H9 (cell line): ENCODE results near the gene SLC34A2. TPM values are rescaled to one million over a fixed set of nuclear protein-coding genes. Genes with fewer than 3 reads are reported as not detected.

Experiments used
- DNase-seq: peaks from one replicate; pipeline ENCODE4 v3.0.0-alpha.2; 2017
- H2AFZ ChIP-seq: one replicate; pipeline ENCODE4 v1.6.1; 2013; ENCODE audit warnings: mild to moderate bottlenecking, low read length, control low read depth, moderate library complexity
- H2AK5ac ChIP-seq: 2 replicates; pipeline ENCODE4 v1.6.1; 2013; ENCODE audit warnings: low read length, control low read depth, mixed read lengths; ENCODE audit not compliant: insufficient read length
- H2BK120ac ChIP-seq: one replicate; pipeline ENCODE4 v1.6.1; 2013; ENCODE audit warnings: low read depth, mild to moderate bottlenecking, low read length, control low read depth, inconsistent platforms; ENCODE audit not compliant: poor library complexity, severe bottlenecking
- H2BK12ac ChIP-seq: 2 replicates; pipeline ENCODE4 v1.6.1; 2013; ENCODE audit warnings: low read length, control low read depth, mixed read lengths, low read depth; ENCODE audit not compliant: insufficient read length
- H2BK15ac ChIP-seq: 2 replicates; pipeline ENCODE4 v1.6.1; 2013; ENCODE audit warnings: low read depth, low read length, control low read depth
- H2BK20ac ChIP-seq: one replicate; pipeline ENCODE4 v1.6.1; 2013; ENCODE audit warnings: low read depth, mild to moderate bottlenecking, low read length, control low read depth, inconsistent platforms; ENCODE audit not compliant: poor library complexity, severe bottlenecking
- H2BK5ac ChIP-seq: 2 replicates; pipeline ENCODE4 v1.6.1; 2013; ENCODE audit warnings: low read length, control low read depth, mixed read lengths; ENCODE audit not compliant: insufficient read length
- H3K14ac ChIP-seq: 2 replicates; pipeline ENCODE4 v1.6.1; 2013; ENCODE audit warnings: low read length, control low read depth; ENCODE audit not compliant: insufficient read depth
- H3K18ac ChIP-seq: 2 replicates; pipeline ENCODE4 v1.6.1; 2013; ENCODE audit warnings: low read depth, mild to moderate bottlenecking, mixed read lengths, low read length, control low read depth; ENCODE audit not compliant: insufficient read length
- H3K23ac ChIP-seq: 2 replicates; pipeline ENCODE4 v1.6.1; 2013; ENCODE audit warnings: low read length, control low read depth, mixed read lengths, low read depth; ENCODE audit not compliant: insufficient read length
- H3K23me2 ChIP-seq: 2 replicates; pipeline ENCODE4 v1.6.1; 2013; ENCODE audit warnings: low read depth, mild to moderate bottlenecking, mixed read lengths, low read length, control low read depth; ENCODE audit not compliant: insufficient read length, poor library complexity, severe bottlenecking
- H3K27ac ChIP-seq: 2 replicates; pipeline ENCODE4 v1.5.1; 2013; ENCODE audit warnings: low read length, control low read depth, mixed read lengths, low read depth; ENCODE audit not compliant: insufficient read length
- H3K27me3 ChIP-seq: 2 replicates; pipeline ENCODE4 v1.6.1; 2013; ENCODE audit warnings: low read length, control low read depth, inconsistent platforms; ENCODE audit not compliant: insufficient read depth
- H3K4ac ChIP-seq: 2 replicates; pipeline ENCODE4 v1.6.1; 2013; ENCODE audit warnings: low read depth, mild to moderate bottlenecking, control low read depth, inconsistent platforms, low read length, moderate library complexity
- H3K4me1 ChIP-seq: 2 replicates; pipeline ENCODE4 v1.6.1; 2013; ENCODE audit warnings: low read length, control low read depth, inconsistent platforms; ENCODE audit not compliant: insufficient read depth
- H3K4me2 ChIP-seq: 2 replicates; pipeline ENCODE4 v1.6.1; 2013; ENCODE audit warnings: low read length, control low read depth, mixed read lengths; ENCODE audit not compliant: insufficient read length, insufficient read depth
- H3K56ac ChIP-seq: 2 replicates; pipeline ENCODE4 v1.6.1; 2013; ENCODE audit warnings: low read depth, mild to moderate bottlenecking, mixed read lengths, low read length, control low read depth; ENCODE audit not compliant: insufficient read length
- H3K79me1 ChIP-seq: 2 replicates; pipeline ENCODE4 v1.6.1; 2013; ENCODE audit warnings: low read depth, mild to moderate bottlenecking, moderate library complexity, low read length, control low read depth, inconsistent platforms; ENCODE audit not compliant: insufficient read depth, poor library complexity, severe bottlenecking
- H3K79me2 ChIP-seq: 2 replicates; pipeline ENCODE4 v1.6.1; 2013; ENCODE audit warnings: low read length, control low read depth, inconsistent platforms; ENCODE audit not compliant: insufficient read depth
- H3K9ac ChIP-seq: 2 replicates; pipeline ENCODE4 v1.6.1; 2013; ENCODE audit warnings: low read length, control low read depth, mixed read lengths; ENCODE audit not compliant: insufficient read length; ENCODE audit errors: extremely low read depth
- H3K9me3 ChIP-seq: one replicate; pipeline ENCODE4 v1.6.1; 2013; ENCODE audit warnings: low read depth, low read length, inconsistent platforms; ENCODE audit not compliant: control insufficient read depth
- H3T11ph ChIP-seq: one replicate; pipeline ENCODE4 v1.6.1; 2013; ENCODE audit warnings: mild to moderate bottlenecking, low read length, control low read depth, inconsistent platforms
- H4K20me1 ChIP-seq: one replicate; pipeline ENCODE4 v1.6.1; 2013; ENCODE audit not compliant: control insufficient read depth, insufficient read length, insufficient read depth
- H4K5ac ChIP-seq: 2 replicates; pipeline ENCODE4 v1.6.1; 2013; ENCODE audit warnings: low read depth, mild to moderate bottlenecking, mixed read lengths, low read length, control low read depth; ENCODE audit not compliant: insufficient read length
- H4K8ac ChIP-seq: replicated peaks from 2 replicates; pipeline ENCODE4 v1.6.1; 2013; ENCODE audit warnings: low read length, control low read depth, mixed read lengths, low read depth; ENCODE audit not compliant: insufficient read length
- H4K91ac ChIP-seq: 2 replicates; pipeline ENCODE4 v1.6.1; 2013; ENCODE audit warnings: low read depth, mild to moderate bottlenecking, moderate library complexity, mixed read lengths, low read length, control low read depth; ENCODE audit not compliant: insufficient read length
- H3K27ac Mint-ChIP-seq, 3 experiments: 2 replicates in 2 of 3; 3 replicates in 1 of 3; pipeline ENCODE4 v1.8.0; 2020 to 2021; ENCODE audit warnings: mixed read lengths in 3 of 3, mild to moderate bottlenecking in 1 of 3, moderate library complexity in 1 of 3
- H3K27me3 Mint-ChIP-seq: 2 replicates; pipeline ENCODE4 v1.8.0; 2021; ENCODE audit warnings: low read depth, mild to moderate bottlenecking, moderate library complexity, mixed read lengths
- H3K36me3 Mint-ChIP-seq, 3 experiments: 2 replicates in 2 of 3; 3 replicates in 1 of 3; pipeline ENCODE4 v1.8.0; 2020 to 2021; ENCODE audit warnings: low read depth in 3 of 3, mixed read lengths in 3 of 3; ENCODE audit not compliant: insufficient read depth in 1 of 3
- H3K4me1 Mint-ChIP-seq, 2 experiments: 2 replicates each; pipeline ENCODE4 v1.8.0; 2020; ENCODE audit warnings: mixed read lengths in 2 of 2
- H3K4me3 Mint-ChIP-seq, 2 experiments: 2 replicates in 1 of 2; 3 replicates in 1 of 2; pipeline ENCODE4 v1.8.0; 2020 to 2021; ENCODE audit warnings: mild to moderate bottlenecking in 2 of 2, mixed read lengths in 2 of 2, moderate library complexity in 1 of 2
- H3K9me3 Mint-ChIP-seq, 2 experiments: 2 replicates in 1 of 2; 3 replicates in 1 of 2; pipeline ENCODE4 v1.8.0; 2020; ENCODE audit warnings: mild to moderate bottlenecking in 2 of 2, mixed read lengths in 2 of 2, moderate library complexity in 1 of 2
- CTCF ChIP-seq: fragments of 200-600 bp; sonication (generic); conservative IDR thresholded peaks from 3 replicates; pipeline ENCODE4 v1.8.0; 2021; ENCODE audit warnings: antibody characterized with exemption, mild to moderate bottlenecking
- WGBS: extraction: QIAGEN DNeasy Blood & Tissue Kit; methylation state at CpG from one replicate; pipeline ENCODE4 v1.1.7; 2013; ENCODE audit warnings: missing lambda C conversion rate, low lambda C conversion rate, mixed read lengths; ENCODE audit not compliant: insufficient read length; ENCODE audit errors: extremely low coverage; 5-methylcytosine and 5-hydroxymethylcytosine counted together
- total RNA-seq: library from RNA; stranded (reverse); gene quantifications from 2 replicates; pipeline ENCODE4 v1.2.1, GENCODE V29; 2021

Gene SLC34A2
- total RNA-seq, 1 experiment from 2014 or later: 0.57 TPM

- Histone ChIP-seq H3K9ac (no peak overlapping the region), H3K4ac (no peak overlapping the region), H3K27me3 (no peaks in the 10 kb centered on the region), H3K79me2 (no peaks in the 10 kb centered on the region), H4K20me1 (no peaks in the 10 kb centered on the region), H2AFZ (no peak overlapping the region), H2BK120ac (no peak overlapping the region), H4K8ac (no peak overlapping the region), H3K23ac (no peak overlapping the region), H3K56ac (no peak overlapping the region), H3K27ac (no peak overlapping the region), H3T11ph (no peak overlapping the region), H4K5ac (no peak overlapping the region), H2BK15ac (no peak overlapping the region), H3K18ac (no peak overlapping the region), H3K79me1 (no peaks in the 10 kb centered on the region), H3K9me3 (no peaks in the 10 kb centered on the region), H2BK20ac (no peak overlapping the region), H2AK5ac (no peak overlapping the region), H3K14ac (no peak overlapping the region), H3K4me2 (no peak overlapping the region), H4K91ac (no peak overlapping the region), H2BK5ac (no peak overlapping the region), H3K4me1 (no peaks in the 10 kb centered on the region), H2BK12ac (no peak overlapping the region), H3K23me2 (no peaks in the 10 kb centered on the region)
- TF ChIP-seq CTCF: no peak
- no peak for DNase-seq
- peaks cover 2 to 6% (median 3%) of the 10 kb centered on the region in 3 experiments; a peak in 5 of 7 replicates for H3K36me3 Mint-ChIP-seq
- H3K27ac Mint-ChIP-seq: peak overlapping the region in 1 of 3 experiments; percentile 77; a peak in 1 of 7 replicates
- H3K4me3 Mint-ChIP-seq: no peak overlapping the region
- WGBS: no CpG with 5 or more reads among the region's 4 CpGs
- H3K9me3 Mint-ChIP-seq: peaks cover 6% of the 10 kb centered on the region in 2 experiments
- no peaks in the 10 kb centered on the region; the same call in 1 of the 2 replicates for H3K27me3 Mint-ChIP-seq
- H3K4me1 Mint-ChIP-seq: no peaks in the 10 kb centered on the region
These were observed 58.2 kb downstream of the SLC34A2 start for GRCh38 chr4:25713812-25714211.
